IPS DF 4.7 (cell line): ENCODE measurements around the gene DCDC2.
"Not testable (repeated sequence)": the region's sequence is repeated elsewhere in the genome, so short reads cannot be mapped to it uniquely, and the experiment has no call there.

Experiments
- DNase-seq: peaks from one replicate; pipeline ENCODE4 v3.0.0-alpha.2; 2013; ENCODE audit warnings: low spot score; ENCODE audit errors: extremely low read depth

Gene DCDC2

GRCh38 chr6:24329022-24329421 lies 28.8 kb downstream of the DCDC2 start:
- DNase-seq: no peak

GRCh38 chr6:24327756-24328155 lies 30.1 kb downstream of the DCDC2 start:
- no peak for DNase-seq

- DNase-seq: no peak
These were observed 31.9 kb downstream of the DCDC2 start for GRCh38 chr6:24325978-24326377.

- DNase-seq: no peak
These were observed 33.2 kb downstream of the DCDC2 start for GRCh38 chr6:24324617-24325016.

GRCh38 chr6:24323632-24324337 lies 34.1 kb downstream of the DCDC2 start:
- DNase-seq: no peak

GRCh38 chr6:24322924-24323323 lies 34.9 kb downstream of the DCDC2 start:
- DNase-seq: no peak

GRCh38 chr6:24322446-24322845 lies 35.4 kb downstream of the DCDC2 start:
- DNase-seq: not testable (repeated sequence)

- DNase-seq: no peak
These were observed 36.2 kb downstream of the DCDC2 start for GRCh38 chr6:24321538-24322162.

GRCh38 chr6:24313251-24314141 lies 44.4 kb downstream of the DCDC2 start:
- DNase-seq: peak; percentile 28

GRCh38 chr6:24311775-24312174 lies 46.1 kb downstream of the DCDC2 start:
- not testable (repeated sequence) for DNase-seq

GRCh38 chr6:24307881-24308280 lies 50.0 kb downstream of the DCDC2 start:
- DNase-seq: no peak

- DNase-seq: no peak
These were observed 50.9 kb downstream of the DCDC2 start for GRCh38 chr6:24306936-24307335.

- no peak for DNase-seq
These were observed 51.8 kb downstream of the DCDC2 start for GRCh38 chr6:24306038-24306437.

- DNase-seq: no peak
These were observed 60.9 kb downstream of the DCDC2 start for GRCh38 chr6:24296944-24297343.

- not testable (repeated sequence) for DNase-seq
These were observed 64.0 kb downstream of the DCDC2 start for GRCh38 chr6:24293852-24294251.

GRCh38 chr6:24287239-24287638 lies 70.6 kb downstream of the DCDC2 start:
- DNase-seq: no peak

GRCh38 chr6:24284006-24284405 lies 73.9 kb downstream of the DCDC2 start:
- no peak for DNase-seq

- DNase-seq: peak; percentile 78
These were observed 74.5 kb downstream of the DCDC2 start for GRCh38 chr6:24283043-24283985.

- no peak for DNase-seq
These were observed 83.3 kb downstream of the DCDC2 start for GRCh38 chr6:24274441-24275083.

GRCh38 chr6:24273096-24273870 lies 84.6 kb downstream of the DCDC2 start:
- no peak for DNase-seq
